Endometrial microvascular endothelial cells (primary cell): ENCODE results near the gene ZNF354B. TPM values are rescaled to one million over a fixed set of nuclear protein-coding genes. Genes with fewer than 3 reads are reported as not detected.
"Not testable (repeated sequence)": the region's sequence is repeated elsewhere in the genome, so short reads cannot be mapped to it uniquely, and the experiment has no call there.

ENCODE experiments used
- in situ Hi-C: cut with HindIII; loops from 2 replicates; pipeline ENCODE4 v1.10.0; 2017; ENCODE audit warnings: low sequenced_read_pairs, low pct_unique_long_range_greater_than_20kb; ENCODE audit errors: inconsistent ontology term
- total RNA-seq: library from RNA; depleted of rRNA; stranded (reverse); fragments of >200 nt; gene quantifications from one replicate; pipeline ENCODE4 v1.2.3, GENCODE V29; 2015; ENCODE audit errors: inconsistent ontology term

ZNF354B gene
- total RNA-seq, result 4.8 TPM

DNA sequence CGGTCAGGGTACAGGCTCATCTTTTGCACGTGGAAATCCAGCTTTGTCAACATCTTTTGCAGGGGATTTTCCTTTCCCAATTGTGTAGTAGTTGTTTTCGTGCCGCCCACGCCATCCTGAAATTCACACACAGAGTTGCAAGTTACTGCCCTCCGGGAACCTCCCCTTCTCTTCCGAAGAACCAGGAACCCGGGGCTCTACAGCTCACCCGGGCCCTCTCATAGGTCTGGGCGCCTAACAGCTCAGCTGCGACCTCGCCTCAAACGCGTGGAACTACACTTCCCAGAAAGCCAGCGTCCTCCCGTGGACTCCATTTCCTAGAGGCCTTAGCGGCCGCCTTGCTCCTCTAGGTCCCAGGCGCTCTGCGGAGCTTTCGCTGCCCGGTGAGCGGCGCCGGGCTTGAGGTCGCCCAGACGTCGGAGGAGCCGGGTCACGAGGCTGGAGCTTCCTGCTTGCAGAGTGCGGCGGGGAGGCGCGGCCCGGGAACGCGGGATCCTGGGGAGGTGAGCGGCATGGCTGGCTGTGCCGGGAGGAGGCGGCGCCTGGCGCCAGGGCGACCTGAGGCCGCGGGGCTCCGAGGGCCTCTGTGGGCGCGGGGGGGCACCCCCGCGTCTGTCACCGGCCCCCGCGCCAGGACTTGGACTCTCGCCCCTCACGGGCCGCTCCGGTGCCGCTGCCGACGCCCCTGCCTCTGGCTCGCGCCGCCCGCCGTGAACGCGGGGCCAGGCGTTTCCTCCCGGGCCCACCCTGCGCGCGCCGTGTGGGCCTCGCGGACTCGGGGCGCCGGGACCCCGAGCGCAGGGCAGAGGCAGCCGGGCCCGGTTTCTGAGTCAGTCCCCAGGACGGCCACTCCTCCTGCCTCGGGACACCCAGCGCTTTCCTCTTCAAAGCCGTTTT, at the start of gene ZNF354B:
Gene ZNF354B, plus strand, starts transcription at position 329 of the 897 bp plus-strand sequence. CDS start 1,095 bp downstream, outside the sequence.
- in situ Hi-C loops, result loop anchor here (10.0 kb wide), 1 partner anchor 135 kb away; no protein-coding TSS in a partner anchor

DNA sequence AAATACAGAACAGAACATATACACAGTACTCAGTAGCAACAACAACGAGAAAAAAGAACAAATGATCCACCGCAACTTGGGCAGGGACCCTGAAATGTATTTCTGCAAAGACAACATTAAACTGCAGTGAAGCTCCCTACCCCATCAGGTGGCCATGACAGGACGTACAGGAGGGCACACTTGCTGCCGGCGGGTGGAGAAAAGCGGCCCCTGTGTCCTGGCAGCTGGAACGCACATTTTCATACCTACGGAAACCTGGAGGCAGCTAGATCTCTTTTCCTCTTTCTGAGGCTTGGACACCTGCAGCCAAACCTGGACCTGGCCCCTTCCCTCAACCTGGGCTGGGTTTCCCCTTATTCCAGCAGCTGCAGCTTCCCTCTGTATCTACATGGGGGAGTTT, 42.2 kb upstream of the ZNF354B start:
- in situ Hi-C loops, result no loop called here

DNA sequence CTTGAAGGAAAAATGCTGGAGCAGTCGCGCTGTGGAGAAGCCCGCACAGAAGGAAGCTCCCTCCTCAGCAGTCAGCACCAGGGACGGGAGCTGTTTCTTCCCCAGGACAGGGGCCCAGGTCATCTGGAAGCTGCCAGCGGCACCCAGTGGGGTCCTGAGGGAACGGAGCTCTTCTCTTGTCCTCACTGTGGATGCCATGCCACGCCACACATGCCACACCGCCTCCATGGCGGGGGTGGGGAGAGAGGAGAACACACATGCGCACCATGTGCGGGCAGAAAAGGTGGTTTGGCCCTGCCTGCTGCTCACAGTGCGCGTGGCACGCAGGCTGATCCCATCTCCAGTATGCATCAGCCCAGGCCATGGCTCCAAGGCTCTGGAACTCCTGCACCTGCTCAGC, 41.7 kb upstream of the ZNF354B start:
- in situ Hi-C loops, result no loop called here

DNA sequence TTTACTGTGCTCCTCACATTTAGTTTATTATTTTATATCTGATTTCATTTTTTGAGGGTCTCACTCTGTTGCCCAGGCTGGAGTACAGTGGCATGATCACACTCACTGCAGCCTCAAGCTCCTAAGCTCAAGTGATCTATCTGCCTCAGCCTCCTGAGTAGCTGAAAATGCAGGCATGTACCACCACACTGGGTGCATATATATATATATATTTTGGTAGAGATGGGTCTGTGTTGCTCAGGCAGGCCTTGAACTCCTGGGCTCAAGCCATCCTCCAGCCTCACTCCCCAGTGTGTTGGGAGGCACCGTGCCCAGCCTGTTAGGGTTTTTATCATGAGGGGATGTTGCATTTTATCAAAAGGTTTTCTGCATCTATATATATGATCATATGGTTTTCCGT, 39.8 kb upstream of the ZNF354B start:
- in situ Hi-C loops, result no loop called here

DNA sequence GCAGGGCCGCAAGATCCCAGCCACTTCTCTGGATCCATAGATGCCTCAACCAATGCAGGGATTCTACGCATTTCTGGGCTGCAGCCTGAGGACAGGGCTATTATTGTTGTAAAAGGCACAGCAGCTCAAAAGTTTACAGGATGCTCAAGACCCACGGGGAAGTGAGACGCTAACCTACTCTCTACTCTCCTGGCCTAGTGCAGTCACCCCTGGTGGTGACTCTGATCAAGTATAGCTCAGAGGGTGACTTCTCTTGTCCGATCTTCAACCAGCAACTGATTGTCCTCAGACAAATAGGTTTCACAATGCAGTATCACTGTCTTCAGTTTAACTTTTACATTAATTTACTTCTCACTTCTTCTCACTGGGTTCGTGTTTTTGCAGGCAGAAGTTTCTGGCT, 34.3 kb upstream of the ZNF354B start:
- in situ Hi-C loops, result no loop called here

DNA sequence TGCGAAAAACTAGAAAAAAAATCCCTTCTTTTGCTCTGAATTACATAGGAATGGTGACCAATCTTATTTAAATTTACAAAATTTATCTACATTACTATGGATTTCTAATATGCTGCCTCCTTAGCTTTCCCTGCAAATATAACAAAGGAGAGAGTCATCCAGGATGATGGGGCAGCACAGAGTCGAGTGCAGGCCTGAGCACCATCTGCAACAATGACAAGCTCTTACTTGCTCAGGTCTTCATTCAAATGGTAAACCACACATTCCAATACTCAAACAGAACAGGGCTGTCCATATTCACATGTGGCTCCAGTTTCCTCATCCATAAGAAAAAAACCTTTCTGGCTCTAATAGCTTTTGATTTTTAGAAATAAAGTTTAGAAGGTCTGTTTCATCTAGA, 33.5 kb upstream of the ZNF354B start:
- in situ Hi-C loops, result no loop called here

DNA sequence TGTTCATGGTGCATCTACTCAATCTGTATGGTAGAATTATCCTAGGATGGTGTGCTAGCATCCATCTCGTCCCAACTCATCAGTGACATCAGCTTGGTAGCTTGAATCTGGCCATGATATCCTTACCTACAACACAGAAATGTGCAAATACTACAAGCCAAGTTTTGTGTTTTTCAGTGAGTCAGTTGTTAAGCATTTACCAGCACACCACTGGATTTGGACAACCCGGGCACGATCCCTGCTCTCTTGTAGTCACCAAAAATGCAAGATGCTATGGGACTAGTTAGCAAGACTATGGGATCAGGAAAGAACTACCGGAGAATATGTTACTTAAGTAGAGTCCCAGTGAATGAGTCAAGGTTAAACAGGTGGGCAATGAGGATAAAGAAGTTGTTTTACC, 32.1 kb upstream of the ZNF354B start:
- in situ Hi-C loops, result no loop called here

DNA sequence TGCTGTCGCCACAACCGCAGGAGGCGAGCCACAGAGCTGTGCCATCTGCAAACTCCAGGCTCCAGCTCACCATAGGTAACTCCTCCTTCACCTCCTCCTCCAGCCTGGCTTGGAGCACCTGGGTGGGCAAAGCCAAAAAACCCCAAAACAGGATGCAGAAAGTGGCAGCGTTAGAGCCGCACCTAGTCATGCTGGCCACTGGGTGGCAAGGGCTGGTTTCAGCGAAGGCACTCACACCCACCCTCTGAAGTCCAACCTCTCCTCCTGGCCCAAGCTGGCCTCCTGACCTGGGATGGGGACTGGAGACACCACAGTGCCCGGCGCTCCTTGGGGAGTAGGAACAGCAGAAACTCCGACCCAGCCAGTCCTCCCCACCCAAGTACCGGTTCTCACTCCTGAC, 28.7 kb upstream of the ZNF354B start:
- in situ Hi-C loops, result no loop called here

DNA sequence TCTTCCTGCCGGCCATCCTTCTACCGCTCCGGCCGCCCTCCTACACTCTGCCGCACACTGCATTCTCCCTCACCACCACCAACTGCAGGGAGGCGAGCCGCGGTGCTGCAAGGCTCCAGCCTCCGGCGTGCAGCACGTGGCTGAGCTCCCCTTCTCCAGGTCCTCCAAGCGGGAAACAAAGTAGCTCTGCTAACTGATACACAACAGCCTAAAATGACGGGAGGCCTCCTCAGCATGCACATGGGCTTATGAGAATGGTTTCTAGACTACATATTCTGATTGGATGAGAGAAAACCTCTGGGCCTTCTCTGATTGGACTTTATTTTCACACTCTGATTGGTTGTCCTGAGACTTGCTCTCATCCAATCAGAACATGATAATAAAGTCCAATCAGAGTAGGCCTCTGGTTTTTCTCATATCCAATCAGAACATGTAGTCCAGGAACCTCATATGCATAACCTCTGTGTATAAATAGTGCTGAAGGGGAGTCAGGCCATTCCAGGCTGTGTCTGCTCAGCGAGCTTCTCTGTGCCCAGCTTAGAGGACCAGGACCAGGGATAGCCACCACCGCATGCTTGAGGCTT, 27.0 kb upstream of the ZNF354B start:
- in situ Hi-C loops, result no loop called here

DNA sequence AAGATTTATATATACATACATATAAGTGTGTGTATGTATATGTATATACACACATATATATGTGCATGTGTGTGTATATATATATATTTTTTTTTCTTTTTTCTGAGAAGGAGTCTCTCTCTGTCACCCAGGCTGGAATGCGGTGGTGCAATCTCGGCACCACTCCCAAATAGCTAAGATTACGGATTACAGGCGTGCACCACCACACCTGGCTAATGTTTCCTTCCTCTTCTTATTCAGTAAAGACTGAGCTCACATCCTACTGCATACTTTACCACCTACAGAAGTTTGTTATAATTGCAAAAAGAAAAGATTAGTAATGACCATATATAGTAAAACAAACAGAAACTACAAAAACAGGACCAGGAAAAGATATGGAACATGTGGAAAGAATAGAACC, 23.1 kb upstream of the ZNF354B start:
- in situ Hi-C loops, result no loop called here

DNA sequence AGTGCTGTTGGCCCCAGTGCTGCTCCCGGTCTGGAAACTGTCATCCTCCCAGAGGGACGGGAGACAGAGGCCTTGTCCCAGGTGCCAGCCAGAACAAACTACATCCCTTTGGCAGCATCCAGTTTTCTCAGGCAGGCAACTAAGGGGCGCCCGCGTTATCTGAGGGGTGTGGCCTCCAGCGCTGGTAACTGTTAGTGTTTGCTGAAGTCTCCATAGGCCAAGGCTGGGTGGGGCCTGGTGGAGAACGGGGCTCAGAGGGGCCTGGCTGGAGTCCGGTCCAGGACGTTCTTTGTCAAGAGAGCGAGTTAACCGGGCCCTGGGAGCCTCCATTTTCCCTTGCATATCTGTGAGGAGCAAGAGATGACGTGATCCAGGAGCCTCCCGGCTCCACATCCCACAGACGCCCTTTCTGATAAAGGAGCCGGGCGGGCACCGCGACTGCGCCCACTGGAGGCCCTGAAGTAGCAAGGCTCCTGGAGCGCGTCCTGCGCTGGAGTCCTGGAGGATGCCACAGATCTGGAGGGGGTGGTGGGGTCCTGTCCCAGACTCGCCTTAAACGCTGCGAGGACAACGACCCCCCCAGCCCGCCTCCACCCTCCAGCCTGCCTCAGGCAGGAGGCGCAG, 20.9 kb upstream of the ZNF354B start:
- in situ Hi-C loops, result not testable (repeated sequence)

DNA sequence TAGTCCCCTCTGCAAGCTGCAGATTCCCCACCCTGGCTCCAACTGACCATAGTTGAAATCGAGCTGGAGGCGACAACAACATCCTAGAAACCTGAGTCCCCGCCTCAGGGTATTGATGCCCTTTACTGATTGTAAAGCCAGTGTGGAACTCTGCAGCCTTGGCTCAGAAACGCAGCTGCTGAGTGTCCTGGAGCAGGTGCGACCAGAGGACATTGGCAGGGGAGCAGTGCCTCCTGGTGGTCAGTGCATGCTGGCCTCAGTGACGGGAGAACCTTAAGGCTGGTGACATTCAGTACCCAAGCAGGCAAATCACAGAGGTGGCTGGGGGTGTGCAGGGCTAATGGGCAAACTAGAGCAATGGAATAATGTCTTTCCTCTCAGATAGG, 20.4 kb upstream of the ZNF354B start:
- in situ Hi-C loops, result no loop called here

DNA sequence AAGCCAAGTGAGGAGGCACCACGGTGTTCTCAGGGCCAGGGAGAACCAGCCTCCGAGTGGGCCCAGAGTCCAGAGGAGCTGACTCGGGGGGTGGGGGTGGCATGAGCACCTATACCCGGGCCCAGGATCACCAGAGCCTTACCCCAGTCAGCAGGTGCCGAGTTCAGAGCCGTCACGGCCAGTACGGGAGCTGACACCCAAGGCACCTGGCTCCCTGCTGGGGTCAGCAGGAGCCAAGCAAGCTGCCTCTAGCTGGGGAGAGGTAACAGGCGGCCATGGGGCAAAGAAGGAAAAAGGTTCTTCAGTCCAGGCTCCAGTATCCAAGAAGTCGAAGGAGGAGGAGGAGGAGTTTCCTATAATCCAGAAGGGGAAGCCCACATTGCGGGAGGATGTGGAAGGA, 19.4 kb upstream of the ZNF354B start:
- in situ Hi-C loops, result not testable (repeated sequence)

DNA sequence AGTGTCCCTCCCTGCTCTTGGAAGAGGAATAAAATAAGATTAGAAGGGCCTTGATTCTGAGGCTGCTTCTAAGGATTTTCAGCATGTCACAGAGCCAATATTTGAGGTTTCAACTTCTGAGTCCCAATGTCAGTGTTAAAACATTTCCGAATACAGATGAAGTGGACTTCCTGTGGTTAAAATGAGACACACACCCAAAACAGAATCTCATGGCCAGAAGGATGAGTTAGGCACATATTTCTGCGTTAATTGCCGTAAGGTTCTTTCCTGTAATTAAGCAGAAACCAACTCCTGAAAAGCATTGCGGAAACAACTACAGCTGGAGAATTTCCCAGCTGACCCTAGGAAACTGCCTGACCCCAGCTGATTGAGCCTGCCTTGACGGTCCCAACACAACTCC, 10.4 kb upstream of the ZNF354B start:
- in situ Hi-C loops, result no loop called here

DNA sequence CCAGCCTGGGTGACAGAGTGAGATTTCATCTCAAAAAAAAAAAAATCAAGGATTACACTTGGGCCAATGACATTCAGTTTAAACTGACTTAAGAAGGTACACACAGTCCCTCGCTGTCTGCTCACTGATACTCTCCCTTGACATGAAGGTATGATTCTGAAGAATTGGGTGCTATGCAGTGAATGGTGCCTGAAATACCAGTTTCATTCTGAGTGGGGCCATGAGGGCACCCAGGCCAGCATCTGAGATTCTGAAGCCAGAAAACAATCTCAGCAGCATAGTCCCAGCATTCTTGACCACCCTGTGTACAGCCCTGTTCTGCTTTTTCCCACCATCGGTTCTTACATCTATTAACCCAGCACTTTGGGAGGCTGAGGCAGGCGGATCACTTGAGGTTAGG, 7.8 kb upstream of the ZNF354B start:
- in situ Hi-C loops, result no loop called here

DNA sequence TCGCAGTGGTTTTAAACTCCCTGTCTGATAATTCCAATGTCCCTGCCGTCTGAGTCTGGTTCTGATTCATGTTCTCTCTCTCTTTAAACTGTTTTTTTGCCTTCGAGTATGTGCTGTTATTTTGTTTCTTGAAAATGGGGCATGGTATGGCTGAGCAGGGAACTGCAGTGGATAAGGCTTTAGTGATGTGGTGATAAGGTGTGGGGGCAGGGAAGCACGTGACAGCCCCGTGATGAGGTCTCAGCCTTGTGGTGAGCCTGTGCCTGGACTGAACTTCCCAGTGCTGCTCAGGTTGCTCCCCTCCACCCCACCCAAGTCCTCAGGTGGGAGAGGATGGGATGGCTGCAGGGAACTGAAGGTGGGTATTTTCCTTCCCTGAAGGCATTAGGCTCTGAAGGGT, 5.5 kb upstream of the ZNF354B start:
- in situ Hi-C loops, result no loop called here

DNA sequence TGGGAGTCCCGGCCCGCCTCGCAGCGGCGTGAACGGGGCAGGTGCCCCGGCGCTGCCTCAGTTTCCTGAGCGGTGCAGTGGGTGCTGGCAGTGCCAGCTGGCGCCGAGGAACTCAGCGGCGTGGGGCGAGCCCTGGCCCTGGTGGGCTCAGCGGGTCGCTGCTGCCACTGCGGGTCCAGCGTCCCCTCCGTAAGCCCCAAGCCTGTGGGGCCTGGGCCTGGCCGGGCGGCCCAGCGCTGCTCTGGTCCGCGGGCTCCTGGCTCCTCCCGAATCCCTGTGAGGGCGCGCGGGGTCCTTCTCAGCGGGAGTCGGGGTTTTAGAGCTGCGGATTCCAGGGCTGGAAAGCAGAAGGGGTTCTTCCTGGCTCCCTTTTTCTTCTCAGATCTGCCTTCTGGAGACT, 862 bp downstream of the ZNF354B start:
- in situ Hi-C loops, result loop anchor here (10.0 kb wide), 1 partner anchor 136 kb away; no protein-coding TSS in a partner anchor

DNA sequence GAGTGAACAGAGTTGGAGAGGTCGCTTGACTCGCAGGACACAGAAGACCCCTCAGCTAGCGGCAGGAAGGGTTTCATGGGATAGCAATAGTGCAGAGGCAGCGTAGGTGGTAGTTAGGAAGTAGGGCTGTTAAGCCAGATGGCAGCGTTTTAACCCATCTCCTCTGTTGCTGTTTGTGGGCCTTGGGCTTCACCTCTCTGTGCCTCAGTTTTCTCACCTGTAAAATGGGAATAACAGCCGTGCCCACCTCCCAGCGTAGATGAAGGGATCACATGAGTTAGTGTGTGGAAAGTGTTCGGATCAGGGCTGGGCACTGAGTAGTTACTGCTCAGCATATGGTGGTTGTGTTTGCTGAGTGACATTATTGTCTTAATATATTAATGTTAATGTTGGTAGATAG, 1.9 kb downstream of the ZNF354B start:
- in situ Hi-C loops, result loop anchor here (10.0 kb wide), 1 partner anchor 137 kb away; no protein-coding TSS in a partner anchor

DNA sequence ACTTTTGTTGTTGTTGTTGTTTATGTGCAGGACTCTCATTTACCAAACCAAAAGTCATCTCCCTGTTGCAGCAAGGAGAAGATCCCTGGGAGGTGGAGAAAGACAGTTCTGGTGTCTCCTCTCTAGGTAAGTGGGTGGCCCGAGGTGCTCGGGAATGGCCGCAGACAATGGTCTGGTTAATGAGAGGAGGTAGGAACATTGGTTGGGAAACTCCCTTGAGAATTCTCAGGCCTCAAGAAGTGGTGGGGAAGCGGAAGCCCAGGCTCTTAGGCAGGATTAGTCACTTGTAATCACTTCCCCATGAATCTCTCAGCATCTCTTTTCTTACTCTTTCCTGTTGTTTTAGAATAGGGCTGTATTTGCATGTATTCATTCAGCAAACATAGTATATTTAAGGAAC, 7.2 kb downstream of the ZNF354B start:
- in situ Hi-C loops, result loop anchor here (10.0 kb wide), 1 partner anchor 142 kb away; no protein-coding TSS in a partner anchor

DNA sequence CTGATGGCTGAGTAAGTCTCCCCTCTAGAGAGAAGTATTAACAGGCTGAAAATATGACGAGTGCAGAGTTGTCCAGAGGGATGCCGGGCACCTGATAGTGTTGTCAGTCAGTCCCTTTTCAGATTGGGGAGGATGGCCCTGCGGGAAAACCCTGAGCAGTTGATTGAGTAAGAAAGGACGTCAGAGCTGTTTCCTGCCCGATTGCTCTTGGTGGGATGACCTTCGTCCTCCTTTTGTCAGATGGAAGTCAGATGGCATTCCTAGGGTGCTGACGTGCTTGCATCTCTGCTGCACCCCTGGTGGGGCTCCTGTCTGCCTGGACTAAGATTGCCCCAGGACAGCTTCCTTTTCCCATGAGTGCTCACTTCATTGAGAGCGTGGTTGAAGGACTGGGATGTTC, 9.8 kb downstream of the ZNF354B start:
- in situ Hi-C loops, result loop anchor here (10.0 kb wide), 1 partner anchor 145 kb away; no protein-coding TSS in a partner anchor
